ENCODE measurements around the gene JAKMIP2. TPM values are rescaled to one million over a fixed set of nuclear protein-coding genes. Genes with fewer than 3 reads are reported as not detected.
"Not testable (repeated sequence)": the region's sequence is repeated elsewhere in the genome, so short reads cannot be mapped to it uniquely, and the experiment has no call there.

JAKMIP2 gene
- polyA plus RNA-seq, 3 donors from 2014 or later: 1.5 to 18.4 (median 5.4) TPM

DNA sequence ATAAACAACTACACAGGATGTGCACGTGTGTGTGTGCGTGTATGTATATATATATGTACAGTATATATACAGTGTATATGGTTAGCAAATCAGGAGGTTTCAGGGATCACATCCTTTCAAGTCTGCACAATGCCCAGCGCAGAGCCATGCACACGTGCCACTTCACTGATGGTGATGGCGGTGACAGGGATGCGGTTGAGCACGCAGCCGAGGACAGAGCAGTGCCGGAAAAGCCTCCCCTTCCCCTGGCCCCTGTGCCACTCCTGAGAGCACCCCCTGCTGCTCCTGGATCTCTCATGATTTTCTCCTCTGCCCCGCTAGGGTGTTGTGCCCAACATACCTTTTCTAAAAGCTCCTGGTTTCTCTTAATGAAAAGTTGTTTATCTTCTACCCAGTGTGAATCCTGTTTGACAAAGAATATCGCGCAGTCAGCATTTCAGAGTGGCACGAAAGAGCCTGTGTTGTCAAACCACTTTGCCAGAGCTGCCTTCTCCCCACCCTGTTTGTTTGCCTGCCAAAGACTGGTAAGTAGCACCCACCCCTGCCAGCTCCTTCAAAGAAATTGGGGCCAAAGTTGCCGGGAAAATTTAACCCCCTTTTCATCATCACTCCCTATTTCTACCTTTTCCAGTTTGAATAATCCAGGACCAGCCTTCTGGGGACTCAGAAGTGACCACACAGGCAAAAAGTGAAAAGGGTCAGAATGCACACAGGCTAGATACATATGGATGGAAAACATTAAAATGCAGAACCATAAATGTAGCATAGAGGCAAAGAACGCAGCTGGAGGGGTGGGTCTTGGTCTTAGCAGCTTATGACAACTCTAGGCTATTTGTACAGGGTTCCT lies 146.4 kb downstream of the JAKMIP2 start:
- H3K4me3 Mint-ChIP-seq: no peak overlapping the region
- H3K4me1 Mint-ChIP-seq: no peaks in the 10 kb centered on the region
- H3K27me3 Mint-ChIP-seq (ENCODE audit: low read depth in 3 of 3): no peaks in the 10 kb centered on the region
- H3K27ac Mint-ChIP-seq: no peak overlapping the region
- DNase-seq: no peak
- H3K36me3 Mint-ChIP-seq: peaks cover 17 to 59% (median 22%) of the 10 kb centered on the region in 3 donors
- H3K9me3 Mint-ChIP-seq: no peaks in the 10 kb centered on the region

DNA sequence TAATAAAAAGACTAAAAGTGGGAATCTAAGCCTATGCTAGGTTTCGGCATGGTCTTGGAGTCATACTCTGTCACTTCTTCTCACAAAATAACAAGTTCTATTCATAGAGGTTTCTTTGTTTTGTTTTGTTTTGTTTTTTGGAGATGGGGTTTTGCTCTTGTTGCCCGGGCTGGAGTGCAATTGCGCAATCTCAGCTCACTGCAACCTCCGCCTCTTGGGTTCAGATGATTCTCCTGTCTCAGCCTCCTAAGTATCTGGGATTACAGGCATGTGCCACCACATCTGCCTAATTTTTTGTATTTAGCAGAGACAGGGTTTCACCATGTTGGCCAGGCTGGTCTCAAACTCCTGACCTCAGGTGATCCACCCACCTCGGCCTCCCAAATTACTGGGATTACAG lies 147.1 kb downstream of the JAKMIP2 start:
- H3K27ac Mint-ChIP-seq; H3K9me3 Mint-ChIP-seq; DNase-seq; H3K4me1 Mint-ChIP-seq; H3K4me3 Mint-ChIP-seq; H3K27me3 Mint-ChIP-seq (ENCODE audit: low read depth in 3 of 3): not testable (repeated sequence)
- peaks cover 15 to 56% (median 23%) of the 10 kb centered on the region in 3 donors for H3K36me3 Mint-ChIP-seq

DNA sequence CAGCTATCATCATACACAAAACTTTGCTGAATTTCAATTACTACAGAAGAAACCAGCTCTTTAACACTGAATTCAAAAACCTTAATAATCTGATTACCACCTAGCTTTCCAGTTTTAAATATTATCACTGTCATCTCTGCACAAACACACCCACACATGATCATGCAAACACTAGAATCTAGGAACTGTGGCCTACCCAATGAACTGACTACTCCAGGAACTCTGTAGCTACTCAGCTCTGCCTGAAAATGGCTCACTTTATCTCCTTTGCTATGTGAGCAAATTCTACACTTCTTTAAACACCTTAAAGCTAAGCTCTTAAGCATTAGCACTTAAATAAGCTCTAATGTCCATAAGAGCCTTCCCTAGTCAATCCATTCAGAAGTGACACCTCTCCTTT lies 149.4 kb downstream of the JAKMIP2 start:
- H3K4me1 Mint-ChIP-seq: no peaks in the 10 kb centered on the region
- no peaks in the 10 kb centered on the region for H3K27me3 Mint-ChIP-seq (ENCODE audit: low read depth in 3 of 3)
- H3K9me3 Mint-ChIP-seq: no peaks in the 10 kb centered on the region
- DNase-seq: no peak
- H3K36me3 Mint-ChIP-seq: peaks cover 19 to 44% (median 19%) of the 10 kb centered on the region in 3 donors
- no peak overlapping the region for H3K27ac Mint-ChIP-seq
- no peak overlapping the region for H3K4me3 Mint-ChIP-seq

DNA sequence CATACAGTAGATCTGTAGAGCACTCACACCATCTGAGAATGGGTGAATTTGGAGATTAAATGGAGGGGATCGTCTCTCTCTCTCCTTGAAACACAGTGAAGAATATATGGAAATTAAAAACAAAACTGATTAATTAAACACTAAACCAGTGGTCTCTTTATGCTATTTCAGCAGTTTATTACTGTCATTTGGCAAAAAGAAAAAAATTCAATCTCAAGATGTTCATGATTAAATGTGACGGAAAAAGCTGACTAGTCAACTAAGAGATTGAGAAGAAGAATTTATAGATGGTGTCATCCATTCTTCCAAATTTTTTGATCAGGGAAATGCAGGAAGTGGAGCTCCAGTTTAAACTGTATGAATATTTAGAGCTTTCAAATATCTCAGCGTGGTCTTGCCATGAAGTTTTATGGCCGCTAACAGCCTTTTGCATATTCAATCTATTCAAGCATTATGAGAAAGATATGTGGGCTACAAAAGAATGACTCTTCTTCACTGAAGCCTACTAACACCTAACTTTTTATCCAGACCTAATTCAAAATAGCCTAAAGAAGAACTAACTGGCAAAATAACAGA lies 151.0 kb downstream of the JAKMIP2 start:
- peak overlapping the region in 1 of 6 donors; percentile 51 for H3K27ac Mint-ChIP-seq
- no peaks in the 10 kb centered on the region for H3K9me3 Mint-ChIP-seq
- peaks cover 18 to 44% (median 29%) of the 10 kb centered on the region in 3 donors for H3K36me3 Mint-ChIP-seq

DNA sequence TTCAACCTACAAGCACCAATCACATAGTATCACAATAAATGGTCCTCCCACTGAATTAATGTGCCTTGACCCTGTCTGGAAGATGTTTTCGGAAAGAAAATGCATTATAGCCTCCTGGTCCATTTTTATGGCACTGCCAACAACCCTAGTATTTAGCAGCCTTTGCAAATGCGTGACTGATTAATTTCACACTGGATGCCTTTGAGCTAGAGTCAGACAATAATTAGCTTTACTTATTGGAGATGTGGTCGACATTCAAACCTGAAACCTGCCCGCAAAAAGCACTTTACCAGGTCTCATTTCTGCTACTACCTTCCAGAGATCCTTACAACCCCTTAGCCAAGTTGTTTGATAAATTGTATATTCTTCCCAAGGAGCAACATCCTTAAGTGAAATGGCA lies 153.3 kb downstream of the JAKMIP2 start:
- no peaks in the 10 kb centered on the region for H3K4me1 Mint-ChIP-seq

More for the DNA sequence above, 151.0 kb downstream of the JAKMIP2 start:
- Mint-ChIP-seq H3K4me3 (no peak overlapping the region), H3K4me1 (no peaks in the 10 kb centered on the region), H3K27me3 (ENCODE audit: low read depth in 3 of 3) (no peaks in the 10 kb centered on the region)
- DNase-seq: no peak

DNA sequence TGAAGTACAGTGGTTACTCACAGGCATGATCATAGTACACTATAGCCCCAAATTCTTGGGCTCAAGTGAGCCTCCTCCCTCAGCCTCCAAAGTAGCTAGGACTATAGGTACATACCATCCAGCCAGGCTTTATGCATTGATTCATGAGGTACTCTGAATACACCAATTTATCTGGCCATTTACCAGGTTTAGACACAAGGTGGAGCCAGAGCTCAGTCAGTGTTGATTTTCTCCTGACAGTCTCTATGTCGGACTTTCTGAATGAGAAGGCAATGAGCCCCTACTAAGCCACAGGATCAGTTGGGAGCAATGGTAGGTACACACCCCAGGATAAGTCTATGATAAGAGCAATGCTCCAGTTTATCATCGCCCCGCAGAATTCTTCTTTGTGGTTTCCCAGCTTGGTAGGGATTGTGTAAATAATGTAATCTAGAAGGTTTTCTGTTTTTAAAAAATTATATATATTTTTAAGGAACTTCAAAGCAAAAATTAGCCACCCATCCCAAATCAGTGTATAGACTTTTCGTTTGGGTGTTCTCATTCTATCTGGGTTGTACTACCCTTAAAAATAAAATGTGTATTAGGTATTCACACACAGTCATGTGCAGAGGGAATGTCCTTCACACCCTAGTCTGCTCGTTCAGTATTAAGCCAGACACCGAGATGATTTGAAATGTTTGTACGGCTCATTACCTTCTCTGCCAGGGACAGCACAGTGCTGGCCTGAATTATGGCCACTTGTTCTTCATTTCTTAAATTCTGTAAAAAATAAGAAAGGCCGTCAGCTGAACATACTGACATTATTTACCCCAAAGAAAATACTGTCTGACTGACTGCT lies 154.3 kb downstream of the JAKMIP2 start:
- Mint-ChIP-seq H3K4me1 (no peaks in the 10 kb centered on the region), H3K27ac (peak overlapping the region in 2 of 6 donors; percentile 23 to 78), H3K36me3 (peaks cover 17 to 52% (median 26%) of the 10 kb centered on the region in 3 donors), H3K4me3 (no peak overlapping the region), H3K27me3 (ENCODE audit: low read depth in 3 of 3) (no peaks in the 10 kb centered on the region), H3K9me3 (no peaks in the 10 kb centered on the region)
- peak; percentile 49 to 67 (median 57) for DNase-seq

More for the DNA sequence above, 153.3 kb downstream of the JAKMIP2 start:
- no peaks in the 10 kb centered on the region for H3K27me3 Mint-ChIP-seq (ENCODE audit: low read depth in 3 of 3)
- H3K9me3 Mint-ChIP-seq: no peaks in the 10 kb centered on the region
- DNase-seq: no peak
- H3K4me3 Mint-ChIP-seq: no peak overlapping the region
- H3K36me3 Mint-ChIP-seq: peaks cover 14 to 49% (median 24%) of the 10 kb centered on the region in 3 donors
- H3K27ac Mint-ChIP-seq: peak overlapping the region in 2 of 6 donors; percentile 26 to 35

DNA sequence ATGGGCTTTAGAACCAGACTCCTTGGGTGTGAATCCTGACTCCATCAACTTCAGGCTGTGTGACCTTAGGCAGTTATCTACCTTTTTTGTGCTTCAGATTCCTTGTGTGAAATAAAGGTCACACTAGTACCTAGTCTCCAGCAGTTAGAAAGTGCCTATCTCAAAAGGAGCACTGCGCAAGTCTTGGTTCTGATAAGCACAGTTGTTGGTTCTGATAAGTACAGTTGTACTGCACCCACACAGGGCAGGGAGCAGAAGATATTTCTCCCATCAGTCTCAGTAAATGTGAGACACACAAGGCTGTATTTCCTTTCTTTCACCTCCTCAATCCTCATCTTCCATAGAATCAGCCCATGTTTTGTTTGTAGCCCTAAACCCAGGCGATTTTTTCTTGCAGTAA lies 156.1 kb downstream of the JAKMIP2 start:
- Mint-ChIP-seq H3K27me3 (ENCODE audit: low read depth in 3 of 3) (no peaks in the 10 kb centered on the region), H3K4me1 (no peaks in the 10 kb centered on the region), H3K4me3 (no peak overlapping the region), H3K27ac (no peak overlapping the region), H3K9me3 (no peaks in the 10 kb centered on the region), H3K36me3 (peaks cover 28 to 55% (median 32%) of the 10 kb centered on the region in 3 donors)
- no peak for DNase-seq

DNA sequence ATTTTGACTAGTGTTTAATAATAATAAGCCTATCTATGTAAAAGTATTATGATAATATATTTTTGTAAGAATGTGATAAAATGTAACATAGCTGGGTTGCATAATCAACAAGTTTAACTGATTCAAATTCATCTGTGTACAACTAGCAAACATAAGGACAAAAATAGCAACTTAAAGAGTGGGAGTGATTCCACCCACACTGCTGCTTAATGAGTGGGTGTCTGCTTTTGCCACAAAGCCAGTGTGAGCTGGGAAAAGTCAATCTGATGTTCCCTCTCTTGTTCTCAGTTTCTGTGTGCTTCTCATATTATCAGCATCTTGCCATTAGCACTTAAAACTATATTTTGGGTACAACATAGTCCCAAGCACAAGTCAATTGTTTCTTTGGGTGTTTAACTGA lies 161.5 kb downstream of the JAKMIP2 start:
- Mint-ChIP-seq H3K27ac (no peak overlapping the region), H3K4me1 (no peaks in the 10 kb centered on the region), H3K9me3 (no peaks in the 10 kb centered on the region), H3K4me3 (no peak overlapping the region), H3K27me3 (ENCODE audit: low read depth in 3 of 3) (no peaks in the 10 kb centered on the region), H3K36me3 (peaks cover 45 to 67% (median 51%) of the 10 kb centered on the region in 3 donors)
- DNase-seq: no peak

DNA sequence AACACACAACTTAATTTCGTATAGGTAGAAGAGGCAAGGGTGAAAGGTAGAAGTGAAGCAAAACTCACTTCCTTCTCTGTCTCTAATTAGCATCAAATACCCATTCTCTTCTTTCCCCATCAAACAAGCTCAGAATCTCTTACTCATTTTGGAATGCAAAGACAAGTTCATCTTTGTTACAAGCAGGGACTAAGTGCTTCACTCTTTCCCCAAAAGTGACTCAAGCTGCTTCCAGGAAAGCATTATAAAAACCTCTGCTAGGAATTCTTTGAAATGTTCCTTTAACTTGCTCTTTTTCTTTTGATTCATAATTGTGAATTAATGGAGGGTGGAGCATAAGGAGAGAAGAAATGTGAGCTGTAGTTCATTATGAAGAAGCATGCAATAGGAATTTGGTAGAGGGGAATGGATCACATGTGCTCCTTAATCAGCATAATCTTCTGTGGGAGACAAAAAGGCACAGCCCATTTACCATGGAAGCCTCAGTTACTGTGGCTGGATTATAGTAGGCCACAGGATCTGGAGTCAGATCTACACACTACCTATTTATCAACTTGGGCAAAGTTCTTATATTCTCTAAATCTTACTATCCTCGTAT lies 163.1 kb downstream of the JAKMIP2 start:
- Mint-ChIP-seq H3K4me1 (no peaks in the 10 kb centered on the region), H3K4me3 (no peak overlapping the region), H3K9me3 (no peaks in the 10 kb centered on the region), H3K27me3 (ENCODE audit: low read depth in 3 of 3) (no peaks in the 10 kb centered on the region), H3K36me3 (peaks cover 56 to 68% (median 63%) of the 10 kb centered on the region in 3 donors), H3K27ac (no peak overlapping the region)
- DNase-seq: no peak

DNA sequence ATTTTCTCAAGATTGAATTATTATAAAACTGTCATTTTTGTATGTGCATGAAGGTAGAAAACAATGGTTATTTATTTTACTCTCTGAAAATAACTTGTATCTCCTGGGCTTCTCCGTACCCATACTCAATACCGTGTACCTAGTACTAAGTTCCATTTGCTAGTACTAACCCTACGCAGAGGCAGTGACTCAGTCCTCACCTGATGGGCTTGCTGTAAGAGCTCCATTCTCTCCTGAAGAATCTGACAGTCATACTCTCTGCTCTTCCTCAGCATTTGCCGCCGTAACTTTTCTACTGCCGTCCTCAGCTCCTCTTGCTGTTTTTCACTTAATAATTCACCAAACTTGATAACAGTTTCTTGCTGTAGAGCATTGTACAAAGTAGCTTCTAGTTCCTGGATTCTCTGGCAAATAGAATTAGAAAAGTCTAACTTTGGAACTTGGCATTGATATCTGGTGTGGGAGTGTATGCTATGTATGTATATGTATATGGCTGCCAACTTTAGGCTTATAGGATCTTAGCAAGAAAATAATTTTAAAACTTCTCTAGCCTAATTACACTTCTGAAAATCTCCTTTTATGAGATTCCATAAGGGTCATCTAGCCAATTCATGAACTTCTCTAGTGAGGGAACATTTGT lies 164.7 kb downstream of the JAKMIP2 start:
- H3K27me3 Mint-ChIP-seq (ENCODE audit: low read depth in 3 of 3): no peaks in the 10 kb centered on the region
- no peaks in the 10 kb centered on the region for H3K4me1 Mint-ChIP-seq
- H3K4me3 Mint-ChIP-seq: no peak overlapping the region
- peaks cover 60 to 70% (median 64%) of the 10 kb centered on the region in 3 donors for H3K36me3 Mint-ChIP-seq
- H3K27ac Mint-ChIP-seq: no peak overlapping the region
- H3K9me3 Mint-ChIP-seq: no peaks in the 10 kb centered on the region
- DNase-seq: no peak

DNA sequence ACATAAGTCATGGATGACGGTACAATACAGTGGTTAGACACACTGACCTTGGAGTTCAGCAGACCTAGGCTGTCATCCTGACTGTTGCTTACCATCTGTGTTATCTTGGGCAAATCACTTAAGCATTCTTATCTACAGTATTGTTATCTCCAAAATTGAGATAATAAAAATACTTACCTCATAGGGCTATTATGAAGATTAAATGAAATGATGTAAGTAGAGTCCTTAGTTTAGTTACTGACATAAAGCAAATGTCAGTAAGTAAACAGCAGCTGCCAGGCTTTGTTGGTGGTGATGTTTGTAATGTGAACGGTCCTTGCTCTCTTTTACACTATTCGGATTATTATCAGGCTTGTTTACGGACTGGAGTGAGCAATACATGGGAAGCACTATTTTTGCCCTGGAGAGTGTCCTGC lies 165.3 kb downstream of the JAKMIP2 start:
- H3K27me3 Mint-ChIP-seq (ENCODE audit: low read depth in 3 of 3): no peaks in the 10 kb centered on the region
- no peaks in the 10 kb centered on the region for H3K9me3 Mint-ChIP-seq
- DNase-seq: no peak
- no peak overlapping the region for H3K27ac Mint-ChIP-seq
- no peaks in the 10 kb centered on the region for H3K4me1 Mint-ChIP-seq
- H3K36me3 Mint-ChIP-seq: peaks cover 59 to 71% (median 61%) of the 10 kb centered on the region in 3 donors
- no peak overlapping the region for H3K4me3 Mint-ChIP-seq

DNA sequence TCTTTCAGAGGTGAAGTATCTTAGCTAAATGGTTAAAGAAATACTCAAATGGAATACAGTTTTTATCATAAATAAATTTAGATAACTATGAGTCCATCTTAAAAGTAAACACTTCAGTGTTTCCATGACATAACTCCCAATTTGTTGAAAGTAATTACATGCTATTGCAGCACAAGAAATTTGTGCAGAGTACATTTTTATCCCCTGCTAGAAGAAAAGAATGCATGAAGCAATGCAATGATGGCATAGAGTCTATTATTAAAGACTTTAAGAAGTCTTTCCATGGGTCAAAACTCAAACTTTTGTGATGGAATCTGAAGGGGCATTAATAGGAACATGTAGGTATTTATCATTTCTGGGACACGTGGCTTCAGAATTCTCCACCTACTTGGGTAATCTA lies 166.1 kb downstream of the JAKMIP2 start:
- Mint-ChIP-seq H3K27ac (no peak overlapping the region), H3K9me3 (no peaks in the 10 kb centered on the region), H3K4me1 (no peaks in the 10 kb centered on the region), H3K4me3 (no peak overlapping the region), H3K27me3 (ENCODE audit: low read depth in 3 of 3) (no peaks in the 10 kb centered on the region), H3K36me3 (peaks cover 64 to 78% (median 65%) of the 10 kb centered on the region in 3 donors)
- no peak for DNase-seq

DNA sequence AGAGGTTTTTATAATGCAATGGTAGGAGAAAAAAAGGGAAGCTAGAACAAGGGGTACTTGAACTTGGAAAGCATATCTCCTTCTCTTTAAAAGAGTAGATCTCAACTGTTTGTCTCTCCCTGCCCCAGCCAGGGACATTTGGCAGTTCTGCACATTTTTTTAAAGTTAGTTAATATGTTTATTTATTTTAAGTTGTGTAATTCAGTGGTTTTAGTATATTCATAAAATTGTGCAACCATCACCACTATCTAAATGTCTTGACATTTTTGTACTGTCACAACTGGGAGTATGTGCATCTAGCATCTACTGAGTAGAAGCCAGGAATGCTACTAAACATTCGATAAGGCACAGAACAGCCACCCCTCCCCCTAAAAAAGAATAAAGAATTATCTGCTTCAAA lies 169.2 kb downstream of the JAKMIP2 start:
- H3K9me3 Mint-ChIP-seq: no peaks in the 10 kb centered on the region
- no peaks in the 10 kb centered on the region for H3K27me3 Mint-ChIP-seq (ENCODE audit: low read depth in 3 of 3)
- no peak for DNase-seq
- H3K27ac Mint-ChIP-seq: no peak overlapping the region
- no peaks in the 10 kb centered on the region for H3K4me1 Mint-ChIP-seq
- no peak overlapping the region for H3K4me3 Mint-ChIP-seq
- H3K36me3 Mint-ChIP-seq: peaks cover 54 to 76% (median 57%) of the 10 kb centered on the region in 3 donors

All from immature natural killer cell (primary cell).